Keratinocyte (primary cell): ENCODE measurements around the gene ZNF438.

ENCODE experiments used
- CTCF ChIP-seq, 3 experiments: IDR thresholded peaks in 1 of 3; conservative IDR thresholded peaks in 1 of 3; optimal IDR thresholded peaks in 1 of 3; 2 replicates in 2 of 3; 3 replicates in 1 of 3; pipeline versions ENCODE3 to v1.5.1; 2011; ENCODE audit warnings: low read length in 3 of 3, mild to moderate bottlenecking in 3 of 3, moderate library complexity in 2 of 3, control low read depth in 1 of 3, inconsistent platforms in 1 of 3; ENCODE audit not compliant: insufficient read depth in 2 of 3; ENCODE audit errors: extremely low read depth in 1 of 3
- EZH2 ChIP-seq: IDR thresholded peaks from one replicate; pipeline ENCODE4 v1.6.1; 2012; ENCODE audit warnings: inconsistent platforms, mild to moderate bottlenecking, low read length, moderate library complexity

- TF ChIP-seq EZH2: no peak
- TF ChIP-seq CTCF (optimal IDR thresholded peaks at IDR 0.05 in 1 of 3, IDR thresholded peaks at IDR 0.05 in 1 of 3, conservative IDR thresholded peaks at IDR 0.05 in 1 of 3; ENCODE audit: extremely low read depth in 1 of 3, insufficient read depth in 2 of 3, low read length in 3 of 3): no peak
These were observed 213.5 kb downstream of the ZNF438 start for GRCh38 chr10:30818010-30818660.
